ENCODE results near the gene GAL.

The GAL gene

DNA sequence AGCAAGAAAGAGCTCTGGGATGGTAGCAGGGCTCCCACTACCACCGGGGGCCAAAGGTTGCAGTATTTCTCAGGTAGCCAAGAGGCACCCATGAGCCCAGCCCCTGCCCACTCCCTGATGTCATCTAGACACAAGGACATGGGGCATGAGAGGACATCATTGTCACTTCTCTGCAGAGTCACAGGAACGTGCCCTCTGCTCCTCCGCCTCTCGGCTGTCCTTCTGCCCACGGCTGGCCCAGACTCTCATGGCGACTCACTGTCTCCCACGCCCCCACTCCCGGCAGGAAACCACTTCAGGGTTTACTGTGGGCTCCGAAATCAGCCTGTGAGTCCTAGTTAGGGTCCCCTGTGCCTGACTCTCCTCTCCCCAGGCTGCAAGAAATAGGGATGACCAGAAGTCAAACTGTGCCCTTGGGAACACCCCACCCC is 1.8 kb upstream of the GAL start:
- DNase-seq = no peak

DNA sequence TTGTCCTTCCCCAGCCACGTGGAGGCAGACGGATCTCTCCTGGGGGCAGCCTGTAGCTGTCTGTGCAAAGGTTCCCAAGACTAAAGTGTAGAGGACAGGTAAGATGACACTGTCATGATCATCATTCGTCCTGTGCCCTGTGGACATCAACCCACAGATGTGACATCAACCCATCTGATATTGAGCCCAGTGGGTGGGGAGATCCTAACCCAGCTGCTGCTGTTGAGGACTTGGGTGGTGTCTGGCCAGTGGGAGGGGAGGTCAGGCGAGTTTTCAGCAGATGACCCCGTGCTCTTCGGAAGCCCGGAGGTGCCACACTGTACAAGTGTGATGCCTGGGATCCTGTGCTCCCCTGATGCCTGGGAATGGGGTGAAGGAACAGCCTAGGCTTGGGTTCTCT is 1.2 kb upstream of the GAL start:
- DNase-seq = no peak

DNA sequence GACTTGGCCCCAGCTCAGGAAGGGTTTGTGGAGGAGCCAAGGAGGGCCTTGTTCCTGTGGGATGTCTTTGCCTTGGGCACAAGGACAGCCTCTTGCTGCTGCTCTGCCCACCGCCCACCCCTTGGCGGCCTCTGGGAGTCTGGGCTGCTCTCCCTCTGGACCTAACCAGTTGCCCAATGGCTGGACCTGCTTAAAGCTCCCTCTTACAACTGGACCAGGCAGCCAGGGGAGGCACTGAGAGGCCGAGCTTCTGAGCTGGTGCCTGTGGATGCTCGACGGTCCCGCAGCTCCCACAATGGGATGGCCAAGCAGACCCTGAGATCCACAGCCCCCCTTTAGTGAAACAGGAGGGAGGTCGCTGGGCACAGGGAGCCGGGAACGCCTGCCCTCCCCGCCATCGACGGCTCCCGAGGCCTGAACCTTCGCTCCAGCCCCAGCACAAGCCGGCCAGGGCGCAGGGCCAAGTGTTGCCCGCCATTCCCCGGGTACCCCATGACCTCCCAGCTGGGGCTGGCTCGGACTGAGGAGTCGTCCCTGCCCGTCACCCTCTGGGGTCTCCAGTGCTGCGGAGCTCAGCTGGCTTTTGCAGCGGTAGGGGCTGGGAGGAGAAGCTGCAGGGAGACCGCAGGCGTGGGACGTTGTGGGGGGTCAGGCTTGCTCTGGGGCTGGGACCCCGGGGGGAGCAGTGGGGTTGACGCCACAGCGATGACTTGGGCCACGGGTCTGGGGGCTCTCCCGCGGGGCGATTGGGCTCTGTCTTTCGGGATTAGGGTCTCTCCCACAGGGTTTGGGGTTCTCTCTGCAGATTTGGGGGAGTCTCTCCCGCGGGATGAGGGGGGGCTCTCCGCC is 584 bp upstream of the GAL start:
- no peak for DNase-seq

DNA sequence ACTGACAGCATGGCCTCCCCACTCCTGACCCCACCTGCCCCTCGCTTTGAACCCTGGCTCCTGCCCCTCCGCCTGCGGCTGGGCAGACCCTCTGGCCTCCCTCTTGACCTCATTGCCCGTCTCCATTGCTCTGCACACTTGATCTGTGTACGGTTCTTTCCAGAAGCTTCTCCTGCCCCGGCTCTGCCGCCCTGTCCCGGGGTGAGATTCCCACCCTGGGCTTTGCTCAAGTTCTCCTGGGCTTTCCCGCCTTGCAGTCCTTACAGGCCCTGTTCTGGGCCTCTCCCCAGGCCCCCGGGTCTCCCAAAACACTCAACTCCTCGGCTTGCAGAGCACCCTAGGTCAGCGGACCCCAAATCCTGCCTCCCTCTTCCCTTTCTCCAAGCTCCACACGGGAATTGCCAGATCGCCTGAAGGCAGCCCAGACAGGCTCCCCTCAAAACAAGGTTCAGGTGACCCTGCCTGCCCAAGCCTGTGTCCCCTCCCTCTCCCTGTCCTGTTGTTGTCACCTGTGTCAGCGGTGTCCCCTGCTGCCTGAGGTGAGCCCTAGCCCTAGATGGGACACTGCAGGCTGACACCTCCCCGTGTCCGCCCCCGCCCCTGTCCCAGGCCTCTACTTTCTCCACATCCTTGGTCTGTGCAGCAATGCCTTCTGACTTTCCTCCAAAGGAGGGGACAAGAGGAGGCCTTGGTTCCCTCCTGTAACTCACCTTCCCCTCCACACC is 1.5 kb downstream of the GAL start:
- DNase-seq = no peak

DNA sequence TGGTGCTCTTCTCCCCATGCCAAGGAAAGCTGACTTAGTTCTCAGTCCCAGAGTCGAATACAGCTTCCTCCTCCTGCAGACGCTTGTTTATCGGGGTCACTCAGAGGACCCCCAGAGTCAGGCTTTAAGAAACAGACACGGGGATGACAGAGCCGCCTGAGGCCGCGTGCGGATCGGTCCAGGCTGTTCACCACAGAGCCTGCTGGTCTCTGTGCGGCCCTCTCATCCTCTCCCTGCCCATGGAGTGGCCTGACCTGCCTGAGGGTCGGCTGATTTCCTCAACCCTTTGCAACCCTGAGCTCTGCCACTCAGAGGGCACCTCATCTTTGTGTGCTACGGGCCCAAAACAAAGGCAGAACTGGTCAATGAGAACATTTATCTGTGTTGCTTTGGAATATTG is 2.1 kb downstream of the GAL start:
- DNase-seq = no peak

DNA sequence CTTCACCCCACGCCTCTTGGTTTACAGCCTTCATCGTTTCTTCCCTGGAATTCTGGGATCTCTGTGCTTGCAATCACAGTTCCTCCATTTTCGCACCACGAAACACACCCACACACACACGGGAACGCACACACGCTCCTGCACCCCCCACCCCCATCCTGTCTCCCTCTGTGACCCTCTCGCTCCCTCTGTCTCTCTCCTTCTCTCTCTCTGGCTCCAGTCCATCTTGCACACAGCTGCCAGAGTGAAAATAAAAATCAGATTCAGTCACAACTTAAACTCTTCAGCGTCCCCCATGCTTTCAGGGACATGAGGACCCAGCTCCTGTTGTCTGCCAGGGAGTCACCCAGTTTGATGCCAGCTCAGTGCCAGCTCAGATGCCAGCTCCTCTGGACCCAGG is 3.0 kb downstream of the GAL start:
- no peak for DNase-seq

DNA sequence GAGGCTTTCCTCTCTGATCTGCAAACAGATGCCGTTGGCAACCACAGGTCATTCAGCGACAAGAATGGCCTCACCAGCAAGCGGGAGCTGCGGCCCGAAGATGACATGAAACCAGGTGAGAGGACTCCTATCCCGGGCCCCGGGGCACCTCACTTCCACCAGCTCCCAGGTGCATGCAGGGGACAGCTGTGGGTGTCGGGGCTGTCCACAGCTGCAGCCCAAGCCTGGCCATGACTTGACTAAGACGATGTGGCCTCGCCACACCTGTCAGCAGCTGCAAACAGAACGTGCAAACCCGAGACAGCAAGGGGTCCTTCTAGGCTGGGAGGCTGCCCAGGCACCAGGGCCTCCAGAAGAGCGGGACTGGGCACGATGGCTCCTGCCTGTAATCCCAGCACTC is 3.6 kb downstream of the GAL start:
- no peak for DNase-seq

DNA sequence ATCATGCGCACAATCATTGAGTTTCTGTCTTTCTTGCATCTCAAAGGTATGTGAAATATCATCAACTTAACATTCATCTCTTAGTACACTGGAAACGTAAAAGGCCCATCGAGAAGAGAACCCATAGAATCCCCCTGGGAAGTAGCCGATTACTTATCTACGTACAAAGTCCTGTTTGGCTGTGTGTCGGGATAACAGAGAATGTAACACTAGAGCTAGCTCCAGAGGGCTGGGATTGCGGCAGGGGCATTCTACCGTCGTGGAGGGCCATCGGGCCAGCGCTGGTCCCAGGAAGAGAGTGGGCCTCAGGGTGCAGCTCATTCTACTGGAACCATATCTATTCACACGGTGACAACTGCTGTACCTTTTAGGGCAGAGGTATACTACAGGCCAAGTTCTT is 4.5 kb downstream of the GAL start:
- DNase-seq = no peak

DNA sequence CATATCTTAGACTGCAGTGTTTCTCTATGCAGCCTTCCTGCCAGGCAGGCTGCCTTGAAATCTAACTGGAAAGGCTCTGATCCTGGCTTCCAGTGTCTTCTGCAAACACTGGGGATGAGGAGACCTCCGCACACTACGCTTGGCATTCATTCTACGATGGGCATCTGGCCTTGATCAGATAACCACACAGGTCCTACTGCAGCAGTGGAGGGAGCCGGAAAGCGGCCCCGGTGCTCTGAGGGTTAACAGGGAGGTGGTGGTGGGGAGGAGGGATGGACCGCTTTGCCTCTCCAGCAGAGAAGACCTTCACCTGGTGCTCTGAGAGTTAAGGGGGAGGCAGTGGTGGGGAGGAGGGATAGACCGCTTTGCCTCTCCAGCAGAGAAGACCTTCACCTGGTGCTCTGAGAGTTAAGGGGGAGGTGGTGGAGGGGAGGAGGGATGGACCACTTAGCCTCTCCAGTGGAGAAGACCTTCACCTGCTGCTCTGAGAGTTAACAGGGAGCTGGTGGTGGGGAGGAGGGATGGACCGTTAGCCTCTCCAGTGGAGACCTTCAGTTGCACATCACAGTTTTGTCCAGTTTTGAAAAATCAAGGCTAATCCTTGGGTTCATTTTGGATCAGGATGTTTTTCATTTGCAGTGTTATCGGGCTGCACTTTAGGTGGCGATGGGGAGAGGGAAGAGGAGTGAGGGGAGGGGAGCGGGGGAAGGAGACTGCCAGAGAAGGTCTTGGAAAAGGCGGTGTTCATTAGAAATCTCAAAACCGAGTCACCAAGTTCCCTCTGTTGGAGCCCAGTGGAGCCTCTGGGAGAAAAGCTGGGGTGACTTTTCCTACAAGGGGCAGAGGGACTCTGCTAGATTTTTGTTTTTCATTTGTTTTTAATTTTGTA is 5.6 kb downstream of the GAL start:
- DNase-seq = no peak

DNA sequence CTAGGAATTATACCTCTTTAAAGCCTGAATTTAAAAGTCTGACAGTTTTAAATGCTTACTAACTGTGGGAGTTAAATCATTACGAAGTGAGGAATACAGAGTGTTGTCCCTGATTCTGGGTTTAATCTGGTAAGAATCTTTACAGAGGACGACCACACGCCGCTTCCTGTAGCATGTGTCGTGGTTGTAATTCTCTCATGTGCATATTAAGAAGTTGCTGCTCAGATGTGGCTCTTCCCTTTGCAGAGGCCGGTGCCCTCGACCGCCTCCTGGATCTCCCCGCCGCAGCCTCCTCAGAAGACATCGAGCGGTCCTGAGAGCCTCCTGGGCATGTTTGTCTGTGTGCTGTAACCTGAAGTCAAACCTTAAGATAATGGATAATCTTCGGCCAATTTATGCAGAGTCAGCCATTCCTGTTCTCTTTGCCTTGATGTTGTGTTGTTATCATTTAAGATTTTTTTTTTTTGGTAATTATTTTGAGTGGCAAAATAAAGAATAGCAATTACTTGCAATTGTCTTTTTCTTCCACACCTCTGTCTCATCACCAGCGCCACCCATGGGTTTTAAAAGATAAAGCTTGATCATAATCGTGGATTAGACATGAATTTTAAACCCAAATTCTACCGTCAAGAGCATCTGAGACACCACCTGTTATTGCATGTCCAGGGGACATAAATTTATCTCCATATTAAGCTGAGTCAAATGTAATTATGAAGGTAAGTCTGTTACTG is 6.5 kb downstream of the GAL start:
- no peak for DNase-seq

DNA sequence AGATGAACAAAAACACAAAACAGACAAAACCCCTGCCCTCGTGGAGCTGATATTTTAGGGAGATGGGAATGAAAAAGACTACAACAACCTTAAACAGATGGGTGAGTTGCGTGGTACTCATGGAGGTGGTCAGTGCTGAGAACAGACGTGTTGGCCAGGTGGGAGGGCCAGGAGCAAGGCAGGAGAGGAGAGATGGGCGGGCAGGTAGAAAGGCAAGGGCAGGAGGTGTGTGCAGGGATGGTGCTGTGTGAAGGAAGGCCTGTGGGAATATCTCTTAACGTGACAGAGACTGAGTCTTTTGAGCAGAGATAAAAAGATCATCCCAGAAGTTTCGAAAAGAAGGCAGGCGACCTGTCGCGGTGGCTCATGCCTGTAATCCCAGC is 7.0 kb downstream of the GAL start:
- DNase-seq = no peak

DNA sequence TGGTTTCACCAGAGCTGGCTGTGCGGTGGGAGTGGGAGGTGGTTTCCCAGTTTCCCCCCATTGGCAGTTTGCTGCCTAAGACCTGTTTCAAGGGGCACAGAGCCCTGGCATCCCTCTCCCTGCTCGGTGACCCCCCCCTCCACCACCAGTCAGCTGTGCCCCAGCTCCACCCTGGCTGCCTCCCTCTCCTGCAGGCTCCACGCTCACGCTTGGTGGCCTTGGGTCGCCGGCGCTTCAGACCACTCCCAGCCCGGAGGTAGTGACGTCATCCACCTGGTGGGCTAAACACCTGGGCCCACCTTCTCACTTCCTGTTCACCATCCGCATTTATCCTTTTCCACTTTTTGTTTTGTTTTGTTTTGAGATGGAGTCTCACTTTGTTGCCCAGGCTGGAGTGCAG is 7.8 kb downstream of the GAL start:
- DNase-seq = no peak

DNA sequence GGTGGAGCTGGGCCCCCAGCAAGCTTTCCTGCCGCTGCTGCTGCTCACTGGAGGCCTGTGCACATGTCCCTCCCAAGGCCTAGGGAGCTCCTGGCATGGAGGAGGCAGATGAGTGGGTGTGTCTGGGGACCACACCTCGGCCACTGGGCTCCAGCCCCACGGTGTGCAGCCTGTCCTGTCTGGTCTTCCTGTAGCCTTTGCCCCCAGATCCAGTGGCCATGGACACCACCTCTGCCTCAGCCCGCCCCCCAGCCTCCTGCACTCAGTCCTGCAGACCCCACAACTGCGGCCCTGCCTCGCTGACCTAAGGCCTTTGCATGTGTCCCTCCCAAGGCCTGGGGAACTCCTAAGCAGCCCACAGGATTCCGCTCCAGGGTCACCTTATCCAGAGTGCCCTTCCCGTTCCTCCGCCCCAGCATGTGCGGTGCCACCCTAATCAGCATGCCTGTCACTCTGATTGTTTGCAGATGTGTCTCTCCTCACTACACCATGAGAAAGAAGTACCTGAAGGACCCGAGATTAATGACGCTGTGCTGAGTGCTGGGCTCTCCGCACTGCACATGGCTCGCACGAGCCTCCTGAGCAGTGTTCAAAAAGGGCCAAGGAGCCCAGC is 8.6 kb downstream of the GAL start:
- no peak for DNase-seq

DNA sequence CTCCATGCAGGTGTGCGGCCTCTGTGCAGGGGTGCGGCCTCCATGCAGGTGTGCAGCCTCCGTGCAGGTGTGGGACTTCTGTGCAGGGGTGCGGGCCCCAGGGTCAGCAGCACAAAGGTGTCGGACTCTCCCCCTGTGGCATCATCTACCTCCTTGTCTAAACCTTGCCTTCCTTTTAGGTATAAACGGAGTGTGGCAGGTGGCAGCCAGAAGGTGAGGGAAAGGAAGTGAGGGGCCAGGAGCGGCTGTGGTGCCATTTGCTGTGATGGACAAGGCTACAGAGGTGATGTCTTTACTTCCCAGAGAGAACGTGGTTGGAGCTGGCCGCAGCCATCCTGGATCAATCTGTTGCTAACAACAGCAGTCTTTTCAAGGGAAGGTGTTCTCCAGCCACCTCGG is 9.1 kb downstream of the GAL start:
- no peak for DNase-seq

DNA sequence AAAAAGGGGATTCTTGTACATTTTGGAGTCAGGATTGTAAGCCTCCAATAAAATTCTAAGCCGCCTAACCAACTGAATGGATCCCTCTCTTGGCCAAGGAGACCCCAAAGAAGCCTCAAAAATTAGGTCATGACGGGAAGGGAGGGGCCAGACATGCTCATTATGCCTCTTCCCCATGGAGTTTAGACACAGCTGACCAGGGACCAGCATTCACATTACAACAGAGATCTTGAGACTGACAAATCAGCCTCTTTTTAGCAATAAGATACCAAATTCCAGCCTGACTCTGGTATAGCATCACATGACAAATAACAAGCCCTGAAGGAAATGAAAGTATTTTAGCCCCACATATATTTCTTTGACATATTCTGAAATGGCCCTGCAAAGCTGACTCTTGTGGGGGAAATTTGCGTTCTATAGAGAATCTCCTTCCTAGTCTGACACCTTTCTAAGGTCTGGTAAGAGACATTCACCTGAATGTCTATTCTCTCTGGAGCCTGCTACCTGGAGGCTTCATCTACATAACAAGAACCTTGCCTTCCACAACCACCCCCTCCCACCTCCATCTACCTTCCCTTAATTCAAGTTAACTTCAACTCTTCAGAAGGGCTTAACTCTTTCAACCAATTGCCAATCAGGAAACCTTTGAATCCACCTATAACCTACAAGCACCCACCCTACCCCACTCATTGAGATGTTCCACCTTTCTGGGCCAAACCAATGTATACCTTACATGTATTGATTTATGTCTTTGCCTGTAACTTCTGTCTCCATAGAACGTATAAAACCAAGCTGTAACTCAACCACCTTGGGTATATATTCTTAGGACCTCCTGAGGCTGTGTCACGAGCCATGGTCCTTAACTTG is 10.3 kb downstream of the GAL start:
- no peak for DNase-seq

DNA sequence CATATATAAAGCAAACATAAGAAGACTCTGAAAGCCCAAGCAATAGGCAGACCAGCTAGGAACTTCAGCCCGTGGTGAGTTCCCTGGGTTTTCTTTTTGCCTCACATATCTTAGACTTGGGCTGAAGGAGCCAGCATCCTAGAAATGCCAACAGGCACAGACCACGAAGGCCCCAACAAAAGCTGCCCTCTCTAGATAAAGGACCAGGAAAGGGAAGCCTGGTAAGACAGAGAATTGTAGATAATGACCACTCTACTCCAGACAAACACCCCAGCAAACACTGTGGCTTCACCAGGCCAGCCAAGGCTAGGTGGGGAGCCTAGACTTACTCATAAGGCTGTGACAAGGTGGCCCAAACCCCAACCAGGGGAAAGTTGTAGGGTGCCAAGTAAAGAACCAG is 11.2 kb downstream of the GAL start:
- DNase-seq = no peak

DNA sequence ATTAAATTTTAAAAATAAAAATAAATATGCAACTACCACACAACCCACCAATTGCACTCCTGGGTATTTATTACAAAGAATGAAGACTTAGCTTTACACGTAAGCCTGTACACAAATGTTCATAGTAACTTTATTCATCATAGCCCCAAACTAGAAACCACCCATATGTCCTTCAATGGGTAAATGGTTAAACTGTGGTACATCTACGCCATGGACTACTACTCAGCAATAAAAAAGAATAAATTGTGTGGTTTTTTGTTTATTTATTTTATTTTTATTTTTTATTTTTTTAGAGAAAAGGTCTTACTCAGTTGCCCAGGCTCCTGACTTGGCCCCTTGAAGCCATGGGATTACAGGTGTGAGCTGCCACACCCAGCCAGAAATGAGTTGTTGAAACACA is 14.6 kb downstream of the GAL start:
- no peak for DNase-seq

DNA sequence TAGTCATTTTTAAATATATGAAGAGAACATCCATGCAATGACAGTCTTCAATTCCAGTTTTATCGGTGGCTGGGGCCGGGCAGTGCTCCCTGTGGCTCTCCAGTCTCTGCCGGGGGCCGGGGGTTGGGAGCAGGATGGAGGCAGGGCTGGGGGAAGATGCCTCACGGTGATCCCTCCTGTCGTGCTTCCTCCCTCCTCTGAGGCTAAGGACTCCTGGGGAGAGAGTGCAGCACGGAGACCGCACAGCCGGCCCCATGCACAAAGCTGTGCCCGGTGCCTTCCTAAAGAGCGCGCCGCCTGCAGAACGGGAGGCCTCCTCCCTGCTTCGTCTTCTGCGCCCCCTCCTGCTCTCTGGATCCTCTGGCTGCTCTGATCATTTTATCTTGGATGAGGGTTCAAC is 20.5 kb downstream of the GAL start:
- DNase-seq = no peak

DNA sequence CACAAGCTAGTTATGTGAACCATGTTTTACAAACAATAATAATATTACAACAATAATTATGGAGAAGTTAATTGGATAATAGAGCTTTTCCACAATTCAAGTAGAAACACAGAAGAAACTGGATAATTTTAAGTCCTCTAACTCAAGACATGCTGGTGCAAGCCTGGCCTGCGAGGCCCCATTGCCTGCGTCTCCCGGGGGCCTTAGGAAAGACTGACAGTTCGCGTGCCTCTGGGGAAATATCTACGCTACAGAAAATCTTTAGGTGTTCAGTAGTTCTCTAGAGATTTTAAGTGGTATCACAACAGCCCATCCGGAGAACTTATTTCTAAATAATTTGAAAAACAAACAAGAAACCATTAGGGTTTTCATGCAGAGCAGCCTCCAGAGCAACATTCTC is 23.2 kb downstream of the GAL start:
- DNase-seq = no peak

DNA sequence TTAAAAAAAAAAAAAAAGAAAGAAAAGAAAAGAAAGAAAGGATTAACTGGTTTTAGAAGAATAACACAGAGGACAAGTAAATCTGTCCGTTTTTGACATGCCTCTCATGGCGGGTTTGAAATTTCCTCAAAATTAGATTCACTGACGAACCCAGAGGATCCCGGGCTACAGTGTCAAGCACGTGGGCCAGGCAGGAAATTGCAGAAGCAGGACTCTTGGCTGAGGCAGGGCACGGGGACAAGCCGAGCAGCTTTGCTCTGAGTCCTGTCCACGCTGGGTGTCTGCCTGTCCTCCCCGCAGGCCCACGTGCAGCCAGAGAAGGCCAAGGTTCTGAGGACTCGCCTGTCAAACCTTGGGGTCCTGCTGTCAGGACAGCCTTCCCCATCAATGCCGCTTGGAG is 24.7 kb downstream of the GAL start:
- DNase-seq = no peak

DNA sequence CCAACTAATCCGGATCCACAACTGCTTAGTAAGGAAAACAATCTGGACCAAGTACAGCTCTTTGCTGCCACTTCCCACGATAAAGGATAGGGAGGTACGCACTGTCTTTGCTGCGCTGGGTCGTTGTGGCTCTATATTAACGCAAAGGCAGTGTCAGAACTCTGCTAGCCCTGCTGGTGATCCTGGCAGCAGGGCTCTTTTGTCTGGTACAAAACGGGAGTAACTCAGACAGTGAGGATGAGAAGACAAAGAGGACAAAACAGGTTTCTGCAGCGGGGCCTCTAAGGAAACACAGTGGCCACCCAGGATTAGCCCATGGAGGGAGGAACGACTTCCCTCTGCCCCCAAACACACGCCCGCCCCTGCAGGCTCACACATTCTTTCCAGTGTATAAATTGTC is 26.1 kb downstream of the GAL start:
- DNase-seq = no peak

Data from right kidney (tissue), 1 donor.